Cardiac muscle cell (in vitro differentiated cells and primary cell): ENCODE measurements around the gene CFAP221. TPM values are rescaled to one million over a fixed set of nuclear protein-coding genes. Genes with fewer than 3 reads are reported as not detected.

Experiments
- DNase-seq, 2 donors: peaks; one replicate each; pipeline versions ENCODE4 v3.0.0 to v3.0.0-alpha.2; 2010 to 2017; ENCODE audit warnings: low read depth in 1 of 2, low spot score in 1 of 2
- H3K27ac ChIP-seq: fragments of 200-600 bp; sonication (generic); 2 replicates; pipeline ENCODE4 v1.5.1; 2016
- H3K27me3 ChIP-seq: fragments of 200-600 bp; sonication (generic); 2 replicates; pipeline ENCODE4 v1.6.0; 2016; ENCODE audit warnings: control low read depth
- H3K36me3 ChIP-seq: fragments of 200-600 bp; sonication (generic); 2 replicates; pipeline ENCODE4 v1.5.1; 2016; ENCODE audit warnings: control low read depth
- H3K4me1 ChIP-seq: fragments of 200-600 bp; sonication (generic); 2 replicates; pipeline ENCODE4 v1.8.1; 2017; ENCODE audit warnings: low read depth, mild to moderate bottlenecking, mixed run types
- H3K4me3 ChIP-seq: fragments of 200-600 bp; sonication (generic); 2 replicates; pipeline ENCODE4 v1.5.1; 2016; ENCODE audit warnings: mild to moderate bottlenecking
- H3K9me3 ChIP-seq: fragments of 200-600 bp; sonication (generic); 2 replicates; pipeline ENCODE4 v1.5.1; 2017; ENCODE audit warnings: low read depth, mild to moderate bottlenecking, control low read depth
- polyA plus RNA-seq: library from polyadenylated mRNA; unstranded; fragments of >200 nt; fragmentation: Nextera tagmentation; extraction: Ambion mirVana; gene quantifications from 2 replicates; pipeline ENCODE4 v1.2.1, GENCODE V29; 2016
- total RNA-seq: library from RNA; depleted of rRNA; stranded (reverse); fragments of >200 nt; gene quantifications from 2 replicates; pipeline ENCODE4 v1.2.3, GENCODE V29; 2016
- TF ChIP-seq, protein P1 (sequence below): IDR thresholded peaks from 2 replicates; pipeline ENCODE4 v1.5.1; 2012; ENCODE audit warnings: low read depth, mild to moderate bottlenecking, low read length

CFAP221 gene
- total and polyA plus RNA-seq, 2 experiments from 2014 or later = 12.9 to 13.6 TPM

DNA sequence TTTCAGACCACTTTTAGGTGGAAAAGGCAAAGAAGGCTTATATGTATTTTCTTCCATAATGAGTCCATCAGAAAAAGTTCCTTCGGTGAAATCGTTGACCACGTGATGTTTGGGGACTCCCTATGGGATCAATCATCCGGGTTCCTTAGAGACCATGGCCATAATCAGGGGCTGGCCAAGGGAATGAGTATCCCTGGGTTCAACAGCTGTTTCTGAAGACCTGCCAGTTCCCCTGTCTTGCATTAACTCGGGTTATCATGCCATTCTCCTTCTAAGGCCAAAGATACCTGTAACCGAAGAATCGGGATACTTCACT, 116.1 kb downstream of the CFAP221 start:
- no peaks in the 10 kb centered on the region for H3K36me3 ChIP-seq
- TF ChIP-seq, protein P1, sequence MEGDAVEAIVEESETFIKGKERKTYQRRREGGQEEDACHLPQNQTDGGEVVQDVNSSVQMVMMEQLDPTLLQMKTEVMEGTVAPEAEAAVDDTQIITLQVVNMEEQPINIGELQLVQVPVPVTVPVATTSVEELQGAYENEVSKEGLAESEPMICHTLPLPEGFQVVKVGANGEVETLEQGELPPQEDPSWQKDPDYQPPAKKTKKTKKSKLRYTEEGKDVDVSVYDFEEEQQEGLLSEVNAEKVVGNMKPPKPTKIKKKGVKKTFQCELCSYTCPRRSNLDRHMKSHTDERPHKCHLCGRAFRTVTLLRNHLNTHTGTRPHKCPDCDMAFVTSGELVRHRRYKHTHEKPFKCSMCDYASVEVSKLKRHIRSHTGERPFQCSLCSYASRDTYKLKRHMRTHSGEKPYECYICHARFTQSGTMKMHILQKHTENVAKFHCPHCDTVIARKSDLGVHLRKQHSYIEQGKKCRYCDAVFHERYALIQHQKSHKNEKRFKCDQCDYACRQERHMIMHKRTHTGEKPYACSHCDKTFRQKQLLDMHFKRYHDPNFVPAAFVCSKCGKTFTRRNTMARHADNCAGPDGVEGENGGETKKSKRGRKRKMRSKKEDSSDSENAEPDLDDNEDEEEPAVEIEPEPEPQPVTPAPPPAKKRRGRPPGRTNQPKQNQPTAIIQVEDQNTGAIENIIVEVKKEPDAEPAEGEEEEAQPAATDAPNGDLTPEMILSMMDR = no peak
- H3K27me3 ChIP-seq = no peaks in the 10 kb centered on the region
- no peak overlapping the region for H3K27ac ChIP-seq
- H3K4me3 ChIP-seq = no peak overlapping the region
- no peak for DNase-seq
- no peaks in the 10 kb centered on the region for H3K9me3 ChIP-seq
- H3K4me1 ChIP-seq = no peaks in the 10 kb centered on the region

DNA sequence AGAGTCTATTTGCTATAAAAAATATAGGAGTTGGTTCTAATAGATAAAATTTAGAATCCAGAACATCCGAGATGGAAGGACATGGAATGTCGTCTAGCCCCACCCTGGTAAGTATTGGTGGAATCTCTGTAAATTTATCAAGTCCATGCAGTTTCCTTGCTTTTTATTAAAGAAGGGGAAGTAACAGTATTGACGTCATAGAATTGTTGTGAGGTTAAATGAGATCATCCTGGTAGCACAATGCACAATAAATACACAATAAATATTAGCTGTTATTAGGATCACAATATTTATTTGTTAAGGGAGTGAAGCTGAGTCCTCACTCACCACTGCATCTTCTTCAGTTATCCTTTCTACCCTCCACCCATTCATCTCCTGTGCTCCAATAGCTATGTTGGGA, 118.0 kb downstream of the CFAP221 start:
- H3K4me3 ChIP-seq = no peak overlapping the region
- H3K36me3 ChIP-seq = no peaks in the 10 kb centered on the region
- no peaks in the 10 kb centered on the region for H3K9me3 ChIP-seq
- no peak for DNase-seq
- H3K27ac ChIP-seq = no peak overlapping the region
- TF ChIP-seq, protein P1 = no peak
- H3K4me1 ChIP-seq = no peaks in the 10 kb centered on the region
- H3K27me3 ChIP-seq = no peaks in the 10 kb centered on the region

DNA sequence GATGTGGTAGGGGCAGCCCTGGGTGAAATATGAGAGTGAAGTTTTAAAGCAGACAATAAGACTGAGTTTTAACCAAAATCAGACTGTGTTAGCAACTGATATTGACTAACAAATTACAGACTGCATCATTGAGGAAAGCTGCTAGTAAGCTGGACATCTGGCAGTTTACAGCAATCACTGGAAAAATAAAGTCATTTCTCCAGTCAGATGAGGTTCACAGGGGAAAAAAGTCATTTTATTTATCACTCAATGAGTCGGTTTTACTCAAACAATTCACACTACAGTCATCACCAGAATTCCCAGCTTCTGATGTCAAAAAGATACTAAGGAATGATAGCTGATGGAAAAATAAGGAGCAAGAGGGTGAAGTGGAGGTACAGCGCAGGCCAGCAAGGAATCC, 124.3 kb downstream of the CFAP221 start:
- TF ChIP-seq, protein P1 = no peak
- no peaks in the 10 kb centered on the region for H3K36me3 ChIP-seq
- H3K9me3 ChIP-seq = no peaks in the 10 kb centered on the region
- no peak overlapping the region for H3K4me3 ChIP-seq
- H3K27ac ChIP-seq = no peak overlapping the region
- no peaks in the 10 kb centered on the region for H3K27me3 ChIP-seq
- no peak for DNase-seq
- H3K4me1 ChIP-seq = no peaks in the 10 kb centered on the region

DNA sequence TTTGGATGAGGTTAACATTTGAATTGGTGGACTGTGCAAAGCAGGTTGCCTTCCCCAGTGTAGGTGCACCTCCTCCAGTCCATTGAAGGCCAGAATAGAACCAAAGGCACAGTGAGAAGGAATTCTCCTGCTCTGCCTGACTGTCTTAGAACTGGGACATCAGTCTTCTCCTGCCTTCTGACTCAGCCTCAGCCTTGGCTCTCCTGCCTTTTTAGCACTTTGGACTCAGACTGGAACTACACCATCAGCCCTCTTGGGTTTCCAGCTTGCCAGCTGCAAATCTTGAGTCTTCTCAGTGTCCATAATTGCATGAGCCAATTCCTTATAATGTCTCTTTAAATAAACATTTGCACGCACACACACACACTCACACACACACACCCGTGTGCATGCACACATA, 126.8 kb downstream of the CFAP221 start:
- Histone ChIP-seq H3K9me3 (no peaks in the 10 kb centered on the region), H3K4me1 (no peaks in the 10 kb centered on the region), H3K27me3 (no peaks in the 10 kb centered on the region), H3K27ac (no peak overlapping the region), H3K4me3 (no peak overlapping the region), H3K36me3 (no peaks in the 10 kb centered on the region)
- DNase-seq = no peak
- TF ChIP-seq, protein P1 = no peak

DNA sequence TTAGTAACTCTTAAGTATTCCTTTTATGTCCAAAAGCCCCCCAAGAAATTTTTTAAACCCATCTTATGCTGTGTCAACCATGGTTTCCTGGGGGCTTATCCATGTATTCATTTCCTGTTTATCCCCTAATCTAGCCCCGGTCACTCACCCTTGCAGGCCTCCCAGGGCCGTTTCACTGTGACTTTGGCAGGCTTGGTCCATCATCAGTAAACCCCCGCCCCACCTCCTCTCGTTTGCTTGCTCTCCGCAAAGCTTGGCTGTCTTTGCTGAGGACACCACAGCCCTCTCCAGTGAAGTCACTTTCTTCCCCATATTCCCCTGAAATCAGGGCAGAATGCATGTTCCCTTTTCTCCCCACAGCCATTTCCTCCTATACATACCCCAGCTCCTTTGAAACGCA, 127.5 kb downstream of the CFAP221 start:
- Histone ChIP-seq H3K27me3 (no peaks in the 10 kb centered on the region), H3K4me1 (no peaks in the 10 kb centered on the region), H3K36me3 (no peaks in the 10 kb centered on the region), H3K27ac (no peak overlapping the region), H3K4me3 (no peak overlapping the region), H3K9me3 (no peaks in the 10 kb centered on the region)
- DNase-seq = no peak
- TF ChIP-seq, protein P1 = no peak
